Smooth muscle cell (in vitro differentiated cells): ENCODE data around the gene EXOC4. TPM values are rescaled to one million over a fixed set of nuclear protein-coding genes. Genes with fewer than 3 reads are reported as not detected.

Experiments used
- DNase-seq: peaks from one replicate; lab custom pipeline; 2025; ENCODE audit not compliant: unreplicated experiment; lab: John Stamatoyannopoulos, UW
- H2AFZ ChIP-seq: fragments of 200-600 bp; sonication (generic); 2 replicates; pipeline ENCODE4 v1.6.0; 2016; ENCODE audit warnings: antibody characterized with exemption, low read depth, mild to moderate bottlenecking
- H3F3A ChIP-seq: fragments of 200-600 bp; sonication (generic); 2 replicates; pipeline ENCODE4 v1.6.0; 2017; ENCODE audit warnings: antibody characterized with exemption, low read depth
- H3K27ac ChIP-seq: fragments of 200-600 bp; sonication (generic); 2 replicates; pipeline ENCODE4 v1.5.1; 2016; ENCODE audit warnings: low read depth, mild to moderate bottlenecking
- H3K27me3 ChIP-seq: fragments of 200-600 bp; sonication (generic); 2 replicates; pipeline ENCODE4 v1.6.1; 2016; ENCODE audit warnings: low read depth, mild to moderate bottlenecking
- H3K36me3 ChIP-seq: fragments of 200-600 bp; sonication (generic); 2 replicates; pipeline ENCODE4 v1.5.1; 2016; ENCODE audit warnings: low read depth
- H3K4me1 ChIP-seq: fragments of 200-600 bp; sonication (generic); 2 replicates; pipeline ENCODE4 v1.5.1; 2016; ENCODE audit warnings: low read depth
- H3K4me2 ChIP-seq: fragments of 200-600 bp; sonication (generic); 2 replicates; pipeline ENCODE4 v1.6.0; 2016; ENCODE audit warnings: mild to moderate bottlenecking
- H3K4me3 ChIP-seq: fragments of 200-600 bp; sonication (generic); 2 replicates; pipeline ENCODE4 v1.5.1; 2016; ENCODE audit warnings: mild to moderate bottlenecking
- H3K79me2 ChIP-seq: fragments of 200-600 bp; sonication (generic); 2 replicates; pipeline ENCODE4 v1.6.0; 2016; ENCODE audit warnings: low read depth, mild to moderate bottlenecking
- H3K9ac ChIP-seq: fragments of 200-600 bp; sonication (generic); 2 replicates; pipeline ENCODE4 v1.6.0; 2016; ENCODE audit warnings: low read depth
- H3K9me3 ChIP-seq: fragments of 200-600 bp; sonication (generic); replicated peaks from 2 replicates; pipeline ENCODE4 v1.5.1; 2016; ENCODE audit warnings: low read depth
- H4K20me1 ChIP-seq: fragments of 200-600 bp; sonication (generic); 2 replicates; pipeline ENCODE4 v1.6.0; 2016; ENCODE audit warnings: low read depth
- WGBS: methylation state at CpG from one replicate; pipeline ENCODE4 v1.1.7; 2016; ENCODE audit warnings: low lambda C conversion rate; 5-methylcytosine and 5-hydroxymethylcytosine counted together
- polyA plus RNA-seq: library from polyadenylated mRNA; unstranded; fragments of >200 nt; fragmentation: Nextera tagmentation; extraction: Ambion mirVana; gene quantifications from 2 replicates; pipeline ENCODE4 v1.2.1, GENCODE V29; 2016
- total RNA-seq: library from RNA; depleted of rRNA; stranded (reverse); fragments of >200 nt; gene quantifications from 2 replicates; pipeline ENCODE4 v1.2.3, GENCODE V29; 2014
- TF ChIP-seq, protein P1 (sequence below): fragments of 200-600 bp; sonication (generic); IDR thresholded peaks from 2 replicates; pipeline ENCODE4 v1.5.1; 2017; ENCODE audit warnings: borderline replicate concordance, mild to moderate bottlenecking, antibody characterized with exemption; ENCODE audit not compliant: insufficient read depth, poor library complexity, severe bottlenecking

The EXOC4 gene
- total and polyA plus RNA-seq, 2 experiments from 2014 or later = 21.5 to 47.1 TPM

DNA sequence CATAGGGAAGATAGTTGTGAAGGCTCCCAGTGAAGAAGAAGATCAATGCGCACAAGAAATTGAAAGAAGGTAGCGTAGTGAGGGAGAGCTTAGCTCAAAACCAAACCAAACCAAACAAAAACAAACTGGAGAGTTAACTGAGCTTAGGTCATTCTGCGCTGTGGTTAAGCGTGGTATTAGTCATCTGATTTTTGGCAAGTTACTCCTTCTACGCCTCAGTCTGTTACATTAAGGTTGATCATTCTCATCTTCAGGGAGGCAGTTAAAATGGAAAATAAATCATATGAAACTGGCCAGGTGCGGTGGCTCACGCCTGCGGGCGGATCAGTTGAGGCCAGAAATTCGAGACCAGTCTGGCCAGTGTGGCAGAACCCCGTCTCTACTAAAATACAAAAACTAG lies 259.7 kb downstream of the EXOC4 start:
- Histone ChIP-seq H3K36me3 (no peaks in the 10 kb centered on the region), H3K4me1 (no peaks in the 10 kb centered on the region), H3K27me3 (no peaks in the 10 kb centered on the region), H3K4me3 (no peak overlapping the region), H2AFZ (no peak overlapping the region), H3K27ac (no peak overlapping the region), H3F3A (no peaks in the 10 kb centered on the region), H3K9me3 (no peaks in the 10 kb centered on the region), H3K4me2 (no peak overlapping the region), H3K79me2 (no peaks in the 10 kb centered on the region), H3K9ac (no peak overlapping the region), H4K20me1 (no peaks in the 10 kb centered on the region)
- no peak for DNase-seq
- TF ChIP-seq, protein P1, sequence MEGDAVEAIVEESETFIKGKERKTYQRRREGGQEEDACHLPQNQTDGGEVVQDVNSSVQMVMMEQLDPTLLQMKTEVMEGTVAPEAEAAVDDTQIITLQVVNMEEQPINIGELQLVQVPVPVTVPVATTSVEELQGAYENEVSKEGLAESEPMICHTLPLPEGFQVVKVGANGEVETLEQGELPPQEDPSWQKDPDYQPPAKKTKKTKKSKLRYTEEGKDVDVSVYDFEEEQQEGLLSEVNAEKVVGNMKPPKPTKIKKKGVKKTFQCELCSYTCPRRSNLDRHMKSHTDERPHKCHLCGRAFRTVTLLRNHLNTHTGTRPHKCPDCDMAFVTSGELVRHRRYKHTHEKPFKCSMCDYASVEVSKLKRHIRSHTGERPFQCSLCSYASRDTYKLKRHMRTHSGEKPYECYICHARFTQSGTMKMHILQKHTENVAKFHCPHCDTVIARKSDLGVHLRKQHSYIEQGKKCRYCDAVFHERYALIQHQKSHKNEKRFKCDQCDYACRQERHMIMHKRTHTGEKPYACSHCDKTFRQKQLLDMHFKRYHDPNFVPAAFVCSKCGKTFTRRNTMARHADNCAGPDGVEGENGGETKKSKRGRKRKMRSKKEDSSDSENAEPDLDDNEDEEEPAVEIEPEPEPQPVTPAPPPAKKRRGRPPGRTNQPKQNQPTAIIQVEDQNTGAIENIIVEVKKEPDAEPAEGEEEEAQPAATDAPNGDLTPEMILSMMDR = no peak
- 92% methylated on average over 11 of the region's 11 CpGs for WGBS

DNA sequence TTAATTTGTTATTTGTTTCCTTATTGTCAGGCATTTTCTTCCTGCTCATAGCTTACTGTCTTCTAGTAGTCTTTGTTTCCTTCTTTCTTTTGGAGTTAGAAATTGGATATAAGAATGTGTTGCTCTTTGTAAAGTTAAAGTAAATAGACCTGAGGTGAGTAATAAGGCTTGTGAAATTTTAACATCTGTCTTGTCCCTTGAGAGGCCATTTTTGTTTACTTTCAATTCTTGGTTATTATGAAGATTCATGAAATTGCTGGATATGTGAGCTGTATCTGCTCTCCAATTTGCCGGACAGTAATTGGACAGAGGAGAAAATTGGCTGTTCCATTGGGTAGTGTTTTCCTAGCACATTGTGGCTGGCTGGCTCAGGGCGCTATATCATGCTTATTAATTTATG lies 260.7 kb downstream of the EXOC4 start:
- Histone ChIP-seq H2AFZ (no peak overlapping the region), H3K9ac (no peak overlapping the region), H3K27me3 (no peaks in the 10 kb centered on the region), H3K27ac (no peak overlapping the region), H3K4me1 (no peaks in the 10 kb centered on the region), H3K4me2 (no peak overlapping the region), H3K9me3 (no peaks in the 10 kb centered on the region), H3K36me3 (no peaks in the 10 kb centered on the region), H4K20me1 (no peaks in the 10 kb centered on the region), H3K79me2 (no peaks in the 10 kb centered on the region), H3K4me3 (no peak overlapping the region), H3F3A (no peaks in the 10 kb centered on the region)
- no peak for DNase-seq
- 96% methylated on average over 2 of the region's 2 CpGs for WGBS
- TF ChIP-seq, protein P1 = no peak

DNA sequence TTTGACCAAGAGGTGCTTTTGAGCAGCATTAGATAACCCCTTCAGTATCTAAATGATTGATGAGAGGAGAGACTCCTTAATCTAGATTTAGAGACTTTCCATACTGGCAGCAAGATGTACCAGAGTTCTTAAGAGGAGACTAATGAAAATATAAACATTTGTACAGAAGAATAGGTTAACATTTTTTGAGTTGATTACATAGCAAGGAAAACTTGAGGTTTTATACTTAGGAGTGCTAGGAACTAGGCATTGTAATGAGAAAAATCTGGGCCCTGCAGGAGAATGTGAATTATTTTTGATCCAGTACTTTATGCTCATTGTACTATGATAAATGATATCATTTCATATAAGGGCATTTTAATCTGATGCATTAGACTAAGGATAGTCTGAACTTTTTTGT lies 261.7 kb downstream of the EXOC4 start:
- H3K27ac ChIP-seq = no peak overlapping the region
- H3K4me3 ChIP-seq = no peak overlapping the region
- H3K79me2 ChIP-seq = no peaks in the 10 kb centered on the region
- no peak overlapping the region for H3K4me2 ChIP-seq
- no peaks in the 10 kb centered on the region for H3K36me3 ChIP-seq
- H4K20me1 ChIP-seq = no peaks in the 10 kb centered on the region
- no peaks in the 10 kb centered on the region for H3K27me3 ChIP-seq
- H2AFZ ChIP-seq = no peak overlapping the region
- no peaks in the 10 kb centered on the region for H3K9me3 ChIP-seq
- H3K9ac ChIP-seq = no peak overlapping the region
- H3K4me1 ChIP-seq = no peaks in the 10 kb centered on the region
- no peak for DNase-seq
- TF ChIP-seq, protein P1 = no peak
- H3F3A ChIP-seq = no peaks in the 10 kb centered on the region

DNA sequence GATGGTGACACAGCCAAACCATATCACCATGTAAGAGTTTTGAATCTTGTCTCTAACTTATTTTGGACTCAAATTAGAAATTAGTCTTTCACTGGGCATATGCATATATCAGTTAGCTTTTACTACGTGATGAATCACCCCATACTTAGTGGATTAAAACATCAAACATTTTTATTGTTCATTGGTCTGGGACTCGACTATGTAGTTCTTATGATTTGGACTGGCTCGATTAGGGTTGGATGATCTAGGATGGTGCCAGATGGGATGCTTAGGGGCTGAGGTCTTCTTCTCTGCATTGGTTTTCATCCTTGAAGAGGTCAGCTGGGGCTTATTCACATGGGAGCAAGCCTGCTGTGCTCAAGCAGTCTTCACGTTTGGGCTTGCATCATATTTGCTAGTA lies 264.9 kb downstream of the EXOC4 start:
- Histone ChIP-seq H3K4me3 (no peak overlapping the region), H3K9me3 (no peaks in the 10 kb centered on the region), H2AFZ (no peak overlapping the region), H3K9ac (no peak overlapping the region), H3K4me2 (no peak overlapping the region), H4K20me1 (no peaks in the 10 kb centered on the region), H3K4me1 (no peaks in the 10 kb centered on the region), H3K27me3 (no peaks in the 10 kb centered on the region), H3K36me3 (no peaks in the 10 kb centered on the region), H3F3A (no peaks in the 10 kb centered on the region), H3K79me2 (no peaks in the 10 kb centered on the region), H3K27ac (no peak overlapping the region)
- TF ChIP-seq, protein P1 = no peak
- 93% methylated on average over 4 of the region's 4 CpGs for WGBS
- no peak for DNase-seq
